Mononuclear cell (primary cell): ENCODE results near the gene CCDC124. TPM values are rescaled to one million over a fixed set of nuclear protein-coding genes. Genes with fewer than 3 reads are reported as not detected.

Source experiments
- H3K27me3 ChIP-seq: 2 replicates; pipeline ENCODE4 v1.6.0; 2011; ENCODE audit warnings: low read length, control low read depth; ENCODE audit not compliant: insufficient read depth
- H3K4me1 ChIP-seq: 2 replicates; pipeline ENCODE4 v1.5.1; 2011; ENCODE audit warnings: mild to moderate bottlenecking, low read length, control low read depth; ENCODE audit not compliant: insufficient read depth
- H3K4me3 ChIP-seq: 2 replicates; pipeline ENCODE4 v1.5.1; 2011; ENCODE audit warnings: mild to moderate bottlenecking, low read length, moderate library complexity
- H3K9me3 ChIP-seq: 2 replicates; pipeline ENCODE4 v1.5.1; 2011; ENCODE audit warnings: low read depth, mild to moderate bottlenecking, control low read depth, low read length
- total RNA-seq: library from RNA; depleted of rRNA; stranded (reverse); fragments of >200 nt; gene quantifications from one replicate; pipeline ENCODE4 v1.2.3, GENCODE V29; 2012

CCDC124 gene
- total RNA-seq, 1 donor: 13.2 TPM

DNA sequence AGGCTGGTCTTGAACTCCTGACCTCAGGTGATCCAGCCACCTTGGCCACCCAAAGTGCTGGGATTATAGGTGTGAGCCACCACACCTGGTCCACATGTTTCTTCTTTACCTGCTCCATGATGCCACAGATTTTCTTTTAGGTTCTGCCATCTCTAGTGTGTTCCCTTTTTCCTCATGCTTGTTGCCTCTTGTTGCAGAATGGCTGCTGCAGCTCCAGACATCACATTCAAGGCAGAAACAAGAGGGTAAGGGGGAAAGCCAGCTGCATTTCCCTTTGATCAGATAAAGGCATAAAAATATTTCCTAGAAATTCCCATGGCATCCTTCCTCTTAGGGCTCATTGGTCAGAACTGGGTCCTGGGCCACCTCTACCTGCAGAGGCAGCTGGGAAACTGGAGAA is 12.3 kb upstream of the CCDC124 start:
- Histone ChIP-seq H3K4me1 (no peaks in the 10 kb centered on the region), H3K9me3 (no peaks in the 10 kb centered on the region), H3K4me3 (no peak overlapping the region), H3K27me3 (no peaks in the 10 kb centered on the region)

DNA sequence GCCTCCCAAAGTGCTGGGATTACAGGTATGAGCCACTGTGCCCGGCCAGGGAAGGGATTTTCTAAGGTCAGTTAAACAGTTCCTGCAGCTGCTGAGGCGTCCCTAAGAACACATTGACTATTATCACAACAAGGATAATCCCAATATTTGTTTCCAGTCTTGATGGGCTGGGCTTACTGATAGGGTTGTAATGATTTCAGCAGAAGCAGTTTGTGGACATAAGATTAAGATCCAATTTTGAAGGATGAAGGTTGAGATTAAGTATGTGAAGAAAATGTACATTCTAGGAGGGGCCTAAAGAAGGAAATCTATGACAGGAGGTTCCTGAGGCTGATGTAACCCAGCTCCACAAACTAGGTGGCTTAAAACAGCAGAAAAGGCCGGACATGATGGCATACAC is 10.7 kb upstream of the CCDC124 start:
- H3K4me3 ChIP-seq: no peak overlapping the region

DNA sequence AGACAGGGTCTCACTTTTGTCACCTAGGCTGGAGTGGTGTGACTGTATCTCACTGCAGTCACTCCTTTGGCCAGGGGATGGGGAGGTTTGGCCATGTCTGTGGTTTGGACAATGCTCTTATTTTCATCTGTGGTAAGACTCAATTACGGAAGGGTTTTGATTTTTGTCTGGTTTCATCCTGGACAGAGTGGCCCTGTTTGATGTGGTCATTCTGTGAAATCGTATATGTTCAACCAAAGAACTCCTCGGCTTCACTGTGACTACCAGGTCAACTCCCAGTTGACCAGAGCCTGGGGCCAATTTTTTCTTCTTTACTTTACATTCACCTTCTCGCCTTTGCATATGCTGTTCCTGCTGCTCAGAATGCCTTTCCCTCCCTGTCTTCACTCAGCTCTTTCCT is 6.8 kb upstream of the CCDC124 start:
- no peaks in the 10 kb centered on the region for H3K27me3 ChIP-seq
- H3K4me3 ChIP-seq: no peak overlapping the region
- H3K9me3 ChIP-seq: no peaks in the 10 kb centered on the region
- H3K4me1 ChIP-seq: no peaks in the 10 kb centered on the region

More for the DNA sequence above, 10.7 kb upstream of the CCDC124 start:
- Histone ChIP-seq H3K4me1 (no peaks in the 10 kb centered on the region), H3K27me3 (no peaks in the 10 kb centered on the region), H3K9me3 (no peaks in the 10 kb centered on the region)

DNA sequence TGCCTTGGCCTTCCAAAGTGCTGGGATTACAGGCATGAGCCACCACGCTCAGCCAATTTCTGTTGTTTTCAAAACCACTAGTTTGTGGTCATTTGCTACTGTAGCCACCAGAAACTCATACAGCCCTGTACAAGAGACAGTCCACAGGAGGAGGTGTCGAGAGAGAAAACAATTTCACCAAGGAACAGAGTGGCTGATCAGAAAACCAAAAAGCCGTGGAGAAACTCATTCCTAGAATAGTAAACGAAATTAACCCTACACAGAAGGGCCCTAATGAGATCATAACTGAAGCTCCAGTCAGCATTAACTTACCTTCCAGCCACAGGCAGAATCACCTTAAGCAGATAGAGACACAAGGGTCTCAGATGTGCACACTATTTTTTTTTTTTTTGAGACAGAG is 3.8 kb upstream of the CCDC124 start:
- Histone ChIP-seq H3K4me1 (peaks cover 19% of the 10 kb centered on the region), H3K9me3 (no peaks in the 10 kb centered on the region), H3K27me3 (no peaks in the 10 kb centered on the region), H3K4me3 (no peak overlapping the region)

DNA sequence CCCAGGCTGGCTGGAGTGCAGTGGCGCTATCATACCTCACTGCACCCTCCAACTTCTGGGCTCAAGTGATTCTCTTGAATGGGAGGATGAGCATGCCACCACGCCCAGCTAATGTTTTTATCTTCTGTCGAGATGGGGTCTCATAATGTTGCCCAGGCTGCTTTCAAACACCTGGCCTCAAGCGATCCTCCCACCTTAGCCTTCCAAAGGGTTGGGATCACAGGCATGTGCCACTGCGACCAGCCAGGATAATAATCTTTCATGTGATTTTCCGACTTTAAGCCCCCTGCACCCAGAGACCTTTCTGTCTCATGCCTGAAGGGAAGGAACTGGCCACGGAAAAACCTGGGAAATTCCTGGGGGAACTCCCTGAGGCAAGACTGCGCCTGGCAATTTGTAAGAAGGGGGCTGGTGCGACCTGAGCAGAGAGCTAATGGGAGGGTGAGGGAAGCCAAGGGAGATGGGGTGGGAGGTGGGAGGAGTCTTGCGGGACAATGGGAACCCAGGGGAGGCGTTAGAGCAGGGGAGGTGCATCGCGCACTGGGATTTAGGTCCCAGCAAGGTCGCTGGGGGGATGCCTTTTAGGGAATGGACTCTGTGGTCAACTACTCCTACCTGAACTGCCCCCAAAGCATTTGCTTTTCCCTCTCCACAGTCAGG is 1.2 kb upstream of the CCDC124 start:
- H3K4me3 ChIP-seq: no peak overlapping the region
- H3K9me3 ChIP-seq: no peaks in the 10 kb centered on the region

DNA sequence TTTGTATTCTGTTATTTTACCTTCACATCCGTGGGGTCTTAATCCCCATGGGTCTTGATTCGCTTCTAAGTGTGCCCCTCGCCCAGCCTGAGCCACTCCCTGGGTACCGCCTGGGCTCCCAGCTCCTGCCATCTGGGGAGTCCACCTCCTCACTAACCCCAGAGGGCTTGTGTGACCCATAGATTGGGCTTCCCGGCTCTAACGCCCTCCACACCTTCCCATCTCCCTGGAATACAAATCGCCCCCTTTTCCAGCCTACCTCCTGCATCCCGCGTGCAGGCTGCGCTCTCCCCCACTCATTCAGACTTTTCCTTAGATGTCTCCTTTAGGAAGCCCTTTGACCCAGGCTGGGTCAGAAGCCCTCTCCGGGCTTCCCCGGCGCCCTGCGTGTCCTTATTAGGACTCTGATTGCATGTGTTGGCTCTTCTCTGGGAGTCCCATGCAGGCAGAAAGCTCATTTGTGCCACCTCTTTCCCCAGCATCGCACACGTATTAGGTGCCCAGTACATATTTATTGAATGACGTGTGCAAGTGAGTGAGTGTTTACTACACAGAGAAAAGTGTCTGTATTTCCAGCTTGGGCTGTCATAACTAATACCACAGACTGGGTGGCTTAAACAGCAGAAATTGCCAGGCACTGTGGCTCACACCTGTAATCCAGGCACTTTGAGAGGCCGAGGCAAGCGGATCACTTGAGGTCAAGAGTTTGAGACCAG is 757 bp downstream of the CCDC124 start:
- H3K9me3 ChIP-seq: no peaks in the 10 kb centered on the region
- H3K4me3 ChIP-seq: peak overlapping the region; percentile 68
- peaks cover 21% of the 10 kb centered on the region for H3K4me1 ChIP-seq
- no peaks in the 10 kb centered on the region for H3K27me3 ChIP-seq

More for the DNA sequence above, 1.2 kb upstream of the CCDC124 start:
- Histone ChIP-seq H3K27me3 (no peaks in the 10 kb centered on the region), H3K4me1 (peaks cover 21% of the 10 kb centered on the region)

DNA sequence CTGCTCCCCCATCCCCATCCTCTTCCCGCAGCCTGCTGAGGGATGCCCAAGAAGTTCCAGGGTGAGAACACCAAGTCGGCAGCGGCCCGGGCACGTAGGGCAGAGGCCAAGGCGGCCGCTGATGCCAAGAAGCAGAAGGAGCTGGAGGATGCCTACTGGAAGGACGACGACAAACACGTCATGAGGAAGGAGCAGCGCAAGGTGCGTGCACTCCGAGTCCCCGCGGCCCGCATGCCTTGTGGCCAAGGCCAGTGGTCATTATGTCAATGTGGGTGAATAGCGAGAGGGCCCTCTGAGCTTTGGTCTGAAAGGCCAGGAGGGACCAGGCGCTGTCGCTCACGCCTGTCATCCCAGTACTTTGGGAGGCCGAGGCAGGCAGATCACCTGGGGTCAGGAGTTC is 3.6 kb downstream of the CCDC124 start:
- Histone ChIP-seq H3K27me3 (no peaks in the 10 kb centered on the region), H3K4me3 (no peak overlapping the region), H3K9me3 (no peaks in the 10 kb centered on the region), H3K4me1 (peaks cover 21% of the 10 kb centered on the region)

DNA sequence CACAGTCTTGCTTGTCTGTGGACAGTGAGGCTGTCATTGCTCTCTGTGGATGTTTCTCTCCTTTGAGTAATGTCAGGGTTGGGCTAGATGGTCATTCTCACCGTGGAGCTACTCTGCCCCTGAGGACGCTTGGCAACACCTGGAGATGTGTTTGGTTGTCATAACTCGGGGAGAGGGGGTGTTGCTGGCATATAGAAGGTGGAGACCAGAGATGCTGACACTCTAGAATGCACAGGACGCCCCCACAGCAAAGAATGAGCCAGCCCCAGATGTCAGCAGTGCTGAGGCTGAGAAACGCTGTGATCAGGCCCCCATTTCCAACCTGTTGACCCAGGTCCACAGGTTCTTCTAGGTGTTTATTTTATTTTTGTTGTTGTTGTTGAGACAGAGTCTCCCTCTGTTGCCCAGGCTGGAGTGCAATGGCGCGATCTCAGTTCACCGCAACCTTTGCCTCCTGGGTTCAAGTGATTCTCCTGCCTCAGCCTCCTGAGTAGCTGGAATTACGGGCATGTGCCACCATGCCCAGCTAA is 4.6 kb downstream of the CCDC124 start:
- Histone ChIP-seq H3K9me3 (no peaks in the 10 kb centered on the region), H3K4me3 (no peak overlapping the region), H3K27me3 (no peaks in the 10 kb centered on the region), H3K4me1 (peaks cover 12% of the 10 kb centered on the region)

DNA sequence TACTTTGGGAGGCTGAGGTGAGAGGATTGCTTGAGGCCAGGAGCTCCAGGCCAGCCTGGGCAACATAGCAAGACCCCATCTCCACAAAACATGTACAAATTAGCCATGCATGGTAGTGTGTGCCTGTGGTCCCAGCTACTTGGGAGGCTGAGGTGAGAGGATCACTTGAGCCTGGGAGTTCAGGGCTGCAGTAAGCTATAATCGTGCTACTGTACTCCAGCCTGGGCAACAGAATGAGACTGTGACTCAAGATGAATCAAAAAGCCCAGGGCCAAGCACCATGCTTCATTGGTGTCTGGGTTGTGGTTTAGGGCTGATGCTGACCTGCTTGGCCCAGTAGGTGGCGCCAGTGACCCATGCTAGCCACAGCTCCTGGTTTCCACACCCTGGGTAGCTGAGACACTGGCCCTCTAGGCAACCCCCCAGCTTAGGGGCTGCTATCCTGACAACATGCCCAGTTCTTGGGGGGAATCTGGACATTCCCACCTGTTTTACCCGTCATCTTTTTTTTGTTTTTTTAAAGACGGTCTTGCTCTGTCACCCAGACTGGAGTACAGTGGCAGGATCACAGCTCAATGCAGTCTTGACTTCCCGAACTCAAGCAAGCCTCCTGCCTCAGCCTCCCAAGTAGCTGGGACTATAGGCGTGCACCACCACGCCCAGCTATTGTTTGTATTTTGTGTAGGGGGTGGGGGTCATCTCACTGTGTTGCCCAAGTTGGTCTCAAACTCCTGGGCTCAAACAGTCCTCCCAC is 5.5 kb downstream of the CCDC124 start:
- Histone ChIP-seq H3K4me3 (no peak overlapping the region), H3K27me3 (no peaks in the 10 kb centered on the region), H3K9me3 (no peaks in the 10 kb centered on the region), H3K4me1 (peaks cover 9% of the 10 kb centered on the region)

DNA sequence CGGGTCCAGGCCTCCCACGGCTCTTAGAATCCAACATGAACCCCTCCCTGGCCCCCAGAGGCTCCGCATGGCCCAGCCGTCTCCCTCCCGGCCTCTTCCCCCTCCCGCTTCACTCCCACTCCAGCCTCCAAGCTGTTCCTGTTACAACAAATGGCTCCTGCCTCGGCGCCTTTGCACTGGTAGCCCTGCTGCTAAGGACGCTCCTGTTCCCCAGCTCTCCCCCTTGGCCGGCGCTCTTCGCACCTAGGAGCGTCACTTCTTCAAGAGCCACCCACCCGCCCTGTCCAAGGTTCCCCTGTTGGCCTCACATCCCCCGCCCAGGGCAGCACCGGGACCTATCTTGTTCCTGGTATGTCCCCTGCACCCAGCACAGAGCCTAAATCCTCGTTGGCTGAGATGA is 9.4 kb downstream of the CCDC124 start:
- H3K4me1 ChIP-seq: peaks cover 9% of the 10 kb centered on the region
- no peak overlapping the region for H3K4me3 ChIP-seq
- no peaks in the 10 kb centered on the region for H3K9me3 ChIP-seq
- H3K27me3 ChIP-seq: no peaks in the 10 kb centered on the region

DNA sequence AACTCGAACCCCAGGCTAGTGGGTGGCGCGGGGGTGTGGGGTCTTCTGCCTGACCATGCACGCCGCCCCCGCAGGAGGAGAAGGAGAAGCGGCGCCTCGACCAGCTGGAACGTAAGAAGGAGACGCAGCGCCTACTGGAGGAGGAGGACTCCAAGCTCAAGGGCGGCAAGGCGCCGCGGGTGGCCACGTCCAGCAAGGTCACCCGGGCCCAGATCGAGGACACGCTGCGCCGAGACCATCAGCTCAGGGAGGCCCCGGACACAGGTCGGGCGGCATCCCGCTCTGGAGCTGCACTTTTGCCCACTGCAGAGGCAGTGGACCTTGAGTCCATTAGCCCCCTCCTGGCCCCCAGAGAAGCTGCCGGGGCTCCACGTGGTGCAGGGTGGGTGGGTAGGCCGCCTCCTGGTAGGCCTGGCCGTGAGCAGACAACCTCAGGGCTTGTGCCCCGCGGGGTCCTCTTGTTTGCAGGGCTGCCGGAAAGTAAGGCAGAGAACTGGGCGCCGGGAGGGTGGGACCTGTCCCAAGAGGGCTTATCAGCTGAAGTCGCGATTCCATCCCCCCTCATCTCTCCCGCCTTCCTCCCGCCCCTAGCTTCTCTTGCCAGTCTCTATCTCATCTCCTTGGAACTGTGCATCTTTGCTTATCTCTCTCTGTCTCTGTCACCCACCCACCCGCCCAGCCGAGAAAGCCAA is 9.9 kb downstream of the CCDC124 start:
- Histone ChIP-seq H3K4me1 (peaks cover 12% of the 10 kb centered on the region), H3K27me3 (no peaks in the 10 kb centered on the region), H3K9me3 (no peaks in the 10 kb centered on the region), H3K4me3 (no peak overlapping the region)

DNA sequence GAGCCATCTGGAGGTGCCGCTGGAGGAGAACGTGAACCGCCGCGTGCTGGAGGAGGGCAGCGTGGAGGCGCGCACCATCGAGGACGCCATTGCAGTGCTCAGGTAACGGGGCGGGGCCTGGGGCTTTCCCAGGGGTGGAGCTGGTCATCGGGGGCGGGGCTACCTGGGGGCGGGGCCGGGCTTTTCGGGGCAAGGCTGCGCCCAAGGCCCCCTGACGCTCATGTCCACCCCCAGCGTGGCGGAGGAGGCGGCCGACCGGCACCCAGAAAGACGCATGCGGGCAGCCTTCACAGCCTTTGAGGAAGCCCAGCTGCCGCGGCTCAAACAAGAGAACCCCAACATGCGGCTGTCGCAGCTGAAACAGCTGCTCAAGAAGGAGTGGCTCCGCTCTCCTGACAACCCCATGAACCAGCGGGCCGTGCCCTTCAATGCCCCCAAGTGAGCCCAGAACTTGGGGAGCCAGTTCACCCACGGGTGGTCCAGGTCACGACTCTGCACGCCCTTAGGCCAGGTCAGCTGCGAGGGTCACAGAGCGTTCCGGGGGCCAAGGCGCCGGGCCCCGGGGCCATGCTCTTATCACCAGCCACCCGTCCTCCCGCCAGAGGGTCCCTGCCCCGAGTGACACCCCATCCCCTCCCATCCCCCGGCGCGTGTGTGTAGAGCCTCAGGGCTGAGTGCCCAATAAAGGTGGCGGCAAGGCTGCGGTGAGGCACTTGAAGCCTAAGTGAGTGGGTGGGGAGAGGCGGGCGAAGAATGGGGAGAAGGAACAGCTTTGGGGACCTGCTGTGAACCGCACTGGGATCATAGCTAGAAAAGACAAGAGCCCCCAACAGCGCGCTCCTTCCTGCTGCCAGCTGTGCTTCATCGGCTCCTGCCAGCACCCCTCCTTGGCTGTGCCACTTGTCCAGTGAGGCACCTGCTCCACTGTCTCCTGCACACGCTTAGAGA is 10.7 kb downstream of the CCDC124 start:
- Histone ChIP-seq H3K9me3 (no peaks in the 10 kb centered on the region), H3K4me1 (peaks cover 12% of the 10 kb centered on the region), H3K27me3 (no peaks in the 10 kb centered on the region), H3K4me3 (no peak overlapping the region)

DNA sequence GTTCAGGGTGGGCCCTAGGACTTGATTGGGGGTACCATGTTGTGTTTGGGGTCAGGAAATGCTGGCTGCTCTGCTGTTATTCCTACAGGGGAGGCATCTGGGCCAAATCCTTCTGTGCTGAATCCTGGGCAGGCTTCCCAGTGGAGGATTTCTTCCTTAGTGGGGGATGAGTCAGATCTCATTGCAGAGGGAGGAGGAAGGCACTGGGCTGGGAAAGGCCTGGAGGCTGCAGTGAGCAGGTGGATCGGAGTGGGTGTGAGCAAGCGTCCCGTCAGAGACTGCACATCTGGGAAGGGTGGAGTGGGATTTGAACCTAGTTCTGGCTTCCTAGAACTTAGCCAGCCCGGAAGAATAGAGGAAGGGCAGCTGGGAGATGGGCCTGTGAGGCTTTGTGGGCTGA is 11.5 kb downstream of the CCDC124 start:
- H3K4me1 ChIP-seq: peaks cover 20% of the 10 kb centered on the region
- H3K9me3 ChIP-seq: no peaks in the 10 kb centered on the region
- H3K27me3 ChIP-seq: peaks cover 5% of the 10 kb centered on the region
- no peak overlapping the region for H3K4me3 ChIP-seq
